ENCODE data around the gene TMEM163. TPM values are rescaled to one million over a fixed set of nuclear protein-coding genes. Genes with fewer than 3 reads are reported as not detected.

TMEM163 gene
- total and polyA plus RNA-seq, 12 donors: 0.16 to 1.7 (median 0.37) TPM

DNA sequence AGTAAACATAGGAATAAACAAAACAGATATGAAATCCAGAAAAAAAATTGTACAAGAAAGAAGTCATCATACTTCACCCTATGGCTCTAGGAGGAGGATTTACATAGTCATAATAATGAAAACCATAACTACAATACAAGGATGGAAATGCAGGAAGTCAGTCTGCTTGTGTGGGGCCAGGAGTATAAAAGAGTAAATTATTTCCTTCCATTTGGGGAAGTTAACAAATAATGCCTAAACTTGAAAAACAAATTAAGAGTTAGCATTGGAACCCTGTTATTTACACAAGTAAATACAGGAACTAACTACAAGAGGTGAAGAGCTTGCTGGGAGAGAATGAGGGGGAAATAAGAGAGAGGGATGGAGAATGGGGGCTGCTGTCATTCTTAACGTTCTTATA lies 15.4 kb downstream of the TMEM163 start:
- Histone ChIP-seq H3K4me3 (no peak overlapping the region), H3K4me1 (peaks cover 0 to 29% (median 6%) of the 10 kb centered on the region in 9 donors), H3K36me3 (no peaks in the 10 kb centered on the region), H3K27ac (peak overlapping the region in 1 of 10 donors; percentile 15), H3K9me3 (no peaks in the 10 kb centered on the region), H3K27me3 (peaks cover 0 to 76% (median 24%) of the 10 kb centered on the region in 7 donors)
- DNase-seq: no peak
- intact Hi-C loops (cut with DNase I): no loop called here
- WGBS, 2 donors: 42 to 67% methylated on average over 1 of the region's 1 CpG
- TF ChIP-seq CTCF (IDR thresholded peaks at IDR 0.05): no peak
- ATAC-seq: no peak

GRCh38 chr2:134700730-134701129 lies 18.1 kb downstream of the TMEM163 start:
- no peak overlapping the region for H3K27ac ChIP-seq
- no peak for ATAC-seq
- peaks cover 0 to 15% (median 0%) of the 10 kb centered on the region in 9 donors for H3K4me1 ChIP-seq
- H3K36me3 ChIP-seq: no peaks in the 10 kb centered on the region
- TF ChIP-seq CTCF (IDR thresholded peaks at IDR 0.05): no peak
- peaks cover 0 to 50% (median 20%) of the 10 kb centered on the region in 7 donors for H3K27me3 ChIP-seq
- no peaks in the 10 kb centered on the region for H3K9me3 ChIP-seq
- no peak overlapping the region for H3K4me3 ChIP-seq
- intact Hi-C loops (cut with DNase I): no loop called here
- 93 to 94% methylated on average over 5 of the region's 5 CpGs for WGBS, 2 donors
- no peak for DNase-seq

DNA sequence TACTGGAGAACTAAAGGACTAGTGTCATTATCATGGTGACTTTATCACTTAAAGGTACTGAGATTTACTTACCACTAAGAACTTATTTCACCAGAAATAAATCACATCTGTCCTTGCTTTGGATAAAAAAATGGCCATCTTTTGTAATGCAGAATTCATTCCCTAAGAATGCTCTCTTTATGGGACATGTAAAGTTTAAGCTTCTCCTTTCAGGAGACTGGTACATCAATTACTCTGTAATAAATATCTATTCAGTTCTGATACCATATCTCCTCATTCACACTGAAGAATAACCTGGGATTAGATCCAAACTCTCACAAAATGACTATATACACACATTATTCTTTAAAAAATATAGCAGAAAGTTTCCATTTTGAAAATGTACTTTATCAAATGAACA lies 24.4 kb downstream of the TMEM163 start:
- no peaks in the 10 kb centered on the region for H3K9me3 ChIP-seq
- H3K27me3 ChIP-seq: peaks cover 0 to 6% (median 0%) of the 10 kb centered on the region in 7 donors
- ATAC-seq: no peak
- intact Hi-C loops (cut with DNase I): no loop called here
- H3K4me3 ChIP-seq: no peak overlapping the region
- DNase-seq: no peak
- no peak overlapping the region for H3K27ac ChIP-seq
- H3K4me1 ChIP-seq: peaks cover 0 to 5% (median 0%) of the 10 kb centered on the region in 9 donors
- H3K36me3 ChIP-seq: no peaks in the 10 kb centered on the region
- no peak for TF ChIP-seq CTCF (IDR thresholded peaks at IDR 0.05)

GRCh38 chr2:134693359-134694330 lies 25.2 kb downstream of the TMEM163 start:
- H3K27ac ChIP-seq: no peak overlapping the region
- no peaks in the 10 kb centered on the region for H3K27me3 ChIP-seq
- DNase-seq (no peak), ATAC-seq (no peak)
- H3K36me3 ChIP-seq: no peaks in the 10 kb centered on the region
- H3K4me1 ChIP-seq: peaks cover 0 to 5% (median 0%) of the 10 kb centered on the region in 9 donors
- TF ChIP-seq CTCF (IDR thresholded peaks at IDR 0.05): no peak
- H3K4me3 ChIP-seq: no peak overlapping the region
- H3K9me3 ChIP-seq: no peaks in the 10 kb centered on the region
- intact Hi-C loops (cut with DNase I): no loop called here
- WGBS, 2 donors: 91 to 94% methylated on average over 6 of the region's 6 CpGs

Measured in heart right ventricle (tissue), 16 donors.